GM04504 (cell line): Measurements from ENCODE around the gene FMNL1.

Experiments used
- DNase-seq: peaks from one replicate; pipeline ENCODE4 v3.0.0-alpha.2; 2012; ENCODE audit warnings: low read depth

Gene FMNL1

DNA sequence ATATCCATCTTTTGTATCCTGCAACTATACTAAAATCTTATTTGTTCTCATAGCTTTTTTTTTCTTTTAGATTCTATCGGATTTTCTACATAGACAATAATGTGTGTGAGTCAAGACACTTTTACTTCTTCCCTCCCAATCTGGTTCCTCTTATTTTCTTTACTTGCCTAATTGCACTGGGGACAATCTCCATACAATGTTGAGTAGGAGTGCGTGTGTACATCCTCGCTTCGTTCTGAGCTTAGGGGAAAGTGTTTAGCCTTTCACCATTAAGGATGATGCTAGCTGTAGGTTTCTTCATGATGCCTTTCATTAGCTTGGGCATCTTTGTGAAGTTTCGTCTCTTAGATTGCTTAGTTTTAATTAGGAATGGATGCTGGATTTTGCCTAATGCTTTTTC is 37.3 kb downstream of the FMNL1 start:
- DNase-seq: no peak

DNA sequence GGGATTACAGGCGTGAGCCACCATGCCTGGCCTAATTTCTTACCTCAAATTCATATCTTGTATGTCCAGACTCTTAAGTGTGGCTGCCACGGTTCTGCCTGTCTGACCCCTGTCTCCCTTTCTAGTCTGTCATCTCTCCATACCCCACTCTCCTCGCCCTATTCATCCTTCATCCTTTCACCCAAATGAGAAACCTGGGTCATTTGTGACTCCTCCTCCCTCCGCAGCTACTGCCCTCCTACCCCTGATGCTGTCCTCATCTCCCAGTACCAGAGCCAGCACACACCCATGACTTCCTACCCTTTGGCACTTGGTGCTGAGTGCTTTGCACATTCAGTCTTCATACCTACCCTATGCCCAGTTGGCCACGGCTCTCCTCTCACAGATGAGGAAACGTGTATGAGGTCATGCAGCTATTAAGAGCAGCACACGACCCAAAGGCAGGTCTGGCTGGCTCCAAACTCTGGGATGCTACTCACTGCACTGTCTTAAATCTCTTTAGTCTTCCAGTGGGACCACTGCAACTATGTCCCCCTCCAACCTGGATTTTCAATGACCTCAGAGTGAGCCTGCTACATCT is 38.6 kb downstream of the FMNL1 start:
- DNase-seq: no peak

GRCh38 chr17:45261577-45262515 is 40.2 kb downstream of the FMNL1 start, which contains the start of gene SPATA32:
SPATA32 (minus strand) TSS chr17:45262094; CDS start chr17:45262016, 78 bp downstream.
- no peak for DNase-seq

DNA sequence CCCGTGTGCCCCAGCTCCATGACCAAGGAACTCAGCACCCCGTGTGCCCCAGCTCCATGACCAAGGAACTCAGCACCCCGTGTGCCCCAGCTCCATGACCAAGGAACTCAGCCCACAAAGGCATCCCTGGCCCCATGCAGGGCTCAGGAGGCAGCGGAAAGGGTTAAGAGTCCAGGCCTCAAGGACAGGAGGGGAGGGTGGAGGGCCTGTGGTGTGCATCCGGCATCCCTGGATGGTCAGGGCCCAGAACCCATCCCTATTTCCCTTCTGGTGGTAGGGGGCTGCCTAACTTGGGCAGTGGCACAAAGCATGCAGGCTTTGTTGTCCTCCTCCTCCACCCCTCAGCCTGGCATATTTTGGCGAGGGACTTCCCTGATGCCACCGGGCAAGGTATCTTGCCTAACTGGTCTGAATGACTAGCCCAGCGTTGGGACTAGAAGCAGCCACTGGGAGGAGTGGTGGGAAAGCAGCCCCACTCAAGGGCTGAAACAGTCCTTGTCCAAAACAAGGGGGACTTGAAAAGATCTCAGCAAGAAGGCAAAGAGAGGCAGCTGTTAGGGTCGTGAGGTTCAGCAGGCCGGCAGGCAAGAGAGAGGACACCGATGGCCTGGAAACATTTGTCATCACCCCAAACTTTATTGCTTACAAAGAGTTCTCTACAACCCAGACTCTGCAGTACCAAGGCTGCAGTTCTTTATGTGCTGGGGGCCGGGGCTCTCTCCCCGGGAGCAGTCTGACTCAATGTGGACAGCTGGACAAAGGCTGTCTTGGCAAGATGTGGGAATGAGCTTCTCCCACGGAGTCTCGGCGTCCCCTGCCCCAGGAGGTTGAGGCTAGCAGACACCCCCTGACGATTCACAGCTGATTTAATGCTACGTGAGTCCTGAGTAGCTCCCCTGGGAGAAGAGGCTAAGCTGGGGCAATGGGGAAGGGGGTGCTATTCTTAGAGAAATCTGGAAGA is 41.1 kb downstream of the FMNL1 start:
- no peak for DNase-seq

- no peak for DNase-seq
These were observed 41.8 kb downstream of the FMNL1 start for GRCh38 chr17:45263477-45263860.

DNA sequence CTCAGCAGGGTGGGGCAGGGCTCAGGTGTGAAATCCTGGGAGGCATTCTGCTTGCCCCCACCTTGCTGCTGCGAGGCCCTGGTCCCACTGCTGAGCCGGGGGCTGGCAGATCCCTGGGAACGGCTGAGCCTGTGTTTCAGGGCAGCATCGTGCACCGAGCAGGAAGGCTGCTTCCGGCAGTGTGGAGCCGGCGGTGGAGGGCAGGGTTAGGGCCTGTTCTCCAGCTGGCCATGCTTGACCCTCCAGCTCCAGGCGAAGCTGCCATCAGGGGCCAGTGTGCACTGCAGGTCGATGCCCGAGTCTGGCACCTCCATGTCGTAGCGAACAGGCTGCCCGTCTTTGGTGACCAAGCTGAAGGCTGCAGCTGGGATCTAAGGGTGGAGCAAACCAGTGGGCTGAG is 42.7 kb downstream of the FMNL1 start:
- DNase-seq: no peak

DNA sequence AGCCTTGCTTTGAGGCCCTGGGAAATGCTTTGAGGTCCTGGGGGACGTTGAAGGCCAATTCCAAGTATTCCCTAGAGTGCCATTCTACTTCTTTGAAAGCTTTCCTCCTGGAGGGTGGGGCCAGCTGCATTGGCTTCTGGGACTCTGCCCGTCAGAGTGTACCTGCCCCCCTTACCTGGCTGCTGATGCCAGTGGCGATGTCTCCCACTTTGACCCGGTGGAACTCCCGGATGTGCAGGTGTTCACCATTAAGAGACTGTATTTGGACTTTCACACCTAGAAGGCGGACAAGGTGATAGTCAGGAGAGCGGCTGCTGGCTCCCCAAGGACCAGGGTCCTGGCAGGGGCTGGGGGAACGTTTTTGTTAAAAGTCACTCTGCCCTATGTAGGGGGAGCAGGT is 43.3 kb downstream of the FMNL1 start:
- no peak for DNase-seq

- DNase-seq: peak; percentile 80
These were observed 44.1 kb downstream of the FMNL1 start for GRCh38 chr17:45265821-45266220.

DNA sequence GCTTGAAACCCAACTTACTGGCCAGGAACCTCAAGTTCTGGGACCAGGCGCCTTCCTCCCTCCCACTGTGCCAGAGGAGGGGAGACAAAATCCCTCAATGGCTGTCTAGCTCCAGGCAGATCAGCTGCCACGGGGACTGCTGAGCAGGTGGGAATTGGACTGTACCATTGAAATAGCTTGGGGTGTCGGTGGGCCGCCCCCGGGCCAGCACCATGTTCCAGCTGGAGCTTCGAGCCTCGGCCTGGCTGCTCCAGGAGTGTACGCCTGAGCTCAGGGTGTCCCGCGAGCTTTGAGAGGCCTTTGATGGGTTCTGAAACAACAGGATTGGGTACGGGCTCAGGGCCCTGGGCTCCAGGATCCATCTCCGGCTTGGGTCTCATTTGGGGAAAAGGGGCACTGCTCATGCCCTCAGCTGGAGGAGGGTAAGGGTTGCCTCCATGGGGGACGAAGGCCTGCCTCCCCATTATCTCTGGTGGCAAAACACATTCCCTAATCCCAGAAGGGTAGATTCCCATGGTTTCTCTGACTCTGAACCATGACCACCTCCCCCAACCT is 44.8 kb downstream of the FMNL1 start:
- DNase-seq: no peak

GRCh38 chr17:45267436-45268055 is 45.9 kb downstream of the FMNL1 start:
- no peak for DNase-seq

GRCh38 chr17:45269912-45270311 is 48.2 kb downstream of the FMNL1 start:
- DNase-seq: no peak

GRCh38 chr17:45270828-45271418 is 49.2 kb downstream of the FMNL1 start:
- DNase-seq: no peak

DNA sequence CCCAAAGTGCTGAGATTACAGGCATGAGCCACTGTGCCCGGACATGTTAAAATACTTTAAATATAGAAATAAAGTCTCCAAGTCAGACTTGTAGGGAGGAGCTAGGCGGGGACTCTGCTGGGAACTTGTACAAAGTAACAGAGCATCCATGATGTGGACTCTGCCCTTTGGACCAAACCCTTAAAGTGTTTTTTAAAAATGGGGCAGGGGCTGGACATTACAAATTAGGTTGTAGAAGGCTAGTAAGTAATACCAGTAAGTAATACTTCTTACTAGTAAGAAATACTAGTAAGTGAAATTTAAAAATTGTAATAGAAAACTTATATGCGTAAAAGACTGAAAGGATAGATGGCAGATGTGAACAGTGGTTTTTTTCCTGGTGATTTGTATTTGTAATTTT is 49.9 kb downstream of the FMNL1 start:
- no peak for DNase-seq

DNA sequence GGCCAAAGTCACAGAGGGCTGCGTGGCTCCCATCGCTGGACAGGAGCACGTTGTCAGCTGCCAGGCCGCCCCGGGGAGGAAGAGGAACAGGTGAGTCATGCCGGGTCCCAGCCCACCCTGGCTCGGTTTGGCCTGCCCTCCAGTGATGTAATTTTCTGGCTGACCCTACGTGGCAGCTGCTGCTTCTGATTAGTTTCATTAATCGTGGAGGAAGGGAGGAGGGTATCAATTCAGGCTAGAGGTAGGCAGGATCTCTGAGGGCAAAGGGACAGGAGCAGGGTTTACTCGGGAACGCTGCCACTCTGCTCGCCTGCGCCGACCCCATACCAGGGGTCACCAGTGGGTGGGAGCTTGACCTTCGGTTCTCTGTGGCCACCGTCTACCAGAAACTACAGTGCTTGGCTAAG is 51.9 kb downstream of the FMNL1 start:
- DNase-seq: no peak

GRCh38 chr17:45274033-45274432 is 52.3 kb downstream of the FMNL1 start:
- DNase-seq: no peak

GRCh38 chr17:45276031-45276430 is 54.3 kb downstream of the FMNL1 start:
- no peak for DNase-seq

GRCh38 chr17:45277216-45277849 is 55.6 kb downstream of the FMNL1 start:
- peak; percentile 74 for DNase-seq

GRCh38 chr17:45277992-45278391 is 56.3 kb downstream of the FMNL1 start:
- no peak for DNase-seq

GRCh38 chr17:45279898-45280297 is 58.2 kb downstream of the FMNL1 start:
- DNase-seq: no peak
